ENCODE data around the gene MTX3.

GRCh38 chr5:80025069-80025468 lies 34.0 kb upstream of the MTX3 start:
- TF ChIP-seq CTCF (IDR thresholded peaks at IDR 0.05) (no peak), ZBTB33 (IDR thresholded peaks at IDR 0.05; ENCODE audit: borderline replicate concordance, low read depth) (no peak), SMC3 (IDR thresholded peaks at IDR 0.05; ENCODE audit: low read depth, low read length) (no peak), CHD2 (IDR thresholded peaks at IDR 0.05; ENCODE audit: low read length, partially characterized antibody) (no peak), YY1 (IDR thresholded peaks at IDR 0.05; ENCODE audit: low read depth) (no peak), MXI1 (IDR thresholded peaks at IDR 0.05; ENCODE audit: low read depth, low read length) (no peak), PBX3 (IDR thresholded peaks at IDR 0.05) (no peak), POLR2AphosphoS5 (IDR thresholded peaks at IDR 0.05; ENCODE audit: low read depth, low read length) (no peak), TEAD4 (IDR thresholded peaks at IDR 0.05; ENCODE audit: borderline replicate concordance, insufficient read depth) (no peak), EZH2phosphoT487 (IDR thresholded peaks at IDR 0.05; ENCODE audit: borderline replicate concordance, low read depth) (no peak), EP300 (IDR thresholded peaks at IDR 0.05; ENCODE audit: borderline replicate concordance in 1 of 2, low read depth in 1 of 2, low read length in 1 of 2) (no peak), RAD21 (IDR thresholded peaks at IDR 0.05; ENCODE audit: low read length) (no peak)

All from SK-N-SH (cell line).